HL-60 (cell line): ENCODE data around the gene SH3BP1.

Experiments used
- DNase-seq, 2 experiments: peaks; one replicate each; pipeline ENCODE4 v3.0.0-alpha.2; 2010 to 2020; ENCODE audit warnings: low read depth in 1 of 2, low spot score in 1 of 2
- H3K27ac ChIP-seq: fragments of 250-450 bp; sonication (Bioruptor Pico); replicated peaks from 2 replicates; pipeline ENCODE4 v1.5.1; 2020; ENCODE audit warnings: mild to moderate bottlenecking, moderate library complexity
- H3K27me3 ChIP-seq: fragments of 250-450 bp; sonication (Bioruptor Pico); 2 replicates; pipeline ENCODE4 v1.5.1; 2021; ENCODE audit warnings: mild to moderate bottlenecking, moderate library complexity; ENCODE audit not compliant: insufficient read depth, poor library complexity, severe bottlenecking
- H3K4me3 ChIP-seq: replicated peaks from 2 replicates; pipeline ENCODE4 v1.5.1; 2011; ENCODE audit warnings: mild to moderate bottlenecking, control low read depth, low read length; ENCODE audit not compliant: insufficient read depth
- GABPA ChIP-seq: IDR thresholded peaks from 2 replicates; pipeline ENCODE4 v1.6.1; 2012; ENCODE audit warnings: low read depth
- POLR2AphosphoS5 ChIP-seq: IDR thresholded peaks from 2 replicates; pipeline ENCODE4 v1.6.1; 2012; ENCODE audit warnings: low read depth
- SPI1 ChIP-seq: IDR thresholded peaks from 2 replicates; pipeline ENCODE4 v1.6.1; 2012; ENCODE audit warnings: low read depth, mild to moderate bottlenecking, borderline replicate concordance
- TF ChIP-seq, protein P1 (sequence below): IDR thresholded peaks from one replicate; pipeline ENCODE4 v1.5.1; 2011; ENCODE audit warnings: low read length, control low read depth, inconsistent platforms; ENCODE audit not compliant: insufficient read depth
- TF ChIP-seq, protein P2 (sequence below): IDR thresholded peaks from 2 replicates; pipeline ENCODE4 v1.6.1; 2012; ENCODE audit warnings: low read depth; ENCODE audit not compliant: insufficient replicate concordance

Gene SH3BP1

DNA sequence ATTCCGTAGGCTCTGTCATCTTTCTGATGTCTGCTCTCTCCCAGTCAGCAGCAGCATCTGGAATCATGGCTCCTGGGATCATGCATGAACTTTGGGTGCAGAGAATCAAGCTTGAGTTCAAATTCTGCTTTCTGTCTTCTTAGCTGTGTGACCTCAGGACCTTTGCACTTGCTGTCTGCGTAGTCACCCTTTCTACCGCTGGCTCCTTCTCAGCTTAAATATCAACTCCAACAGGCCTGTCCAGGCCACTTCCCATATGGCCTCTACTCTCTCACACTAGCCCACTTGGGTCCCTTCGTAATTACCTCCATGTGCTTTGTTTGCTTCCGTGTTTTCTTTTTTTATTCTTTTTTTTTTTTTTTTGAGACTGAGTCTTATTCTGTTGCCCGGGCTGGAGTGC, 35.4 kb upstream of the SH3BP1 start:
- Histone ChIP-seq H3K4me3 (no peak overlapping the region), H3K27me3 (no peaks in the 10 kb centered on the region), H3K27ac (no peak overlapping the region)
- TF ChIP-seq, protein P1, sequence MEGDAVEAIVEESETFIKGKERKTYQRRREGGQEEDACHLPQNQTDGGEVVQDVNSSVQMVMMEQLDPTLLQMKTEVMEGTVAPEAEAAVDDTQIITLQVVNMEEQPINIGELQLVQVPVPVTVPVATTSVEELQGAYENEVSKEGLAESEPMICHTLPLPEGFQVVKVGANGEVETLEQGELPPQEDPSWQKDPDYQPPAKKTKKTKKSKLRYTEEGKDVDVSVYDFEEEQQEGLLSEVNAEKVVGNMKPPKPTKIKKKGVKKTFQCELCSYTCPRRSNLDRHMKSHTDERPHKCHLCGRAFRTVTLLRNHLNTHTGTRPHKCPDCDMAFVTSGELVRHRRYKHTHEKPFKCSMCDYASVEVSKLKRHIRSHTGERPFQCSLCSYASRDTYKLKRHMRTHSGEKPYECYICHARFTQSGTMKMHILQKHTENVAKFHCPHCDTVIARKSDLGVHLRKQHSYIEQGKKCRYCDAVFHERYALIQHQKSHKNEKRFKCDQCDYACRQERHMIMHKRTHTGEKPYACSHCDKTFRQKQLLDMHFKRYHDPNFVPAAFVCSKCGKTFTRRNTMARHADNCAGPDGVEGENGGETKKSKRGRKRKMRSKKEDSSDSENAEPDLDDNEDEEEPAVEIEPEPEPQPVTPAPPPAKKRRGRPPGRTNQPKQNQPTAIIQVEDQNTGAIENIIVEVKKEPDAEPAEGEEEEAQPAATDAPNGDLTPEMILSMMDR, result no peak
- TF ChIP-seq SPI1, result no peak
- TF ChIP-seq, protein P2, sequence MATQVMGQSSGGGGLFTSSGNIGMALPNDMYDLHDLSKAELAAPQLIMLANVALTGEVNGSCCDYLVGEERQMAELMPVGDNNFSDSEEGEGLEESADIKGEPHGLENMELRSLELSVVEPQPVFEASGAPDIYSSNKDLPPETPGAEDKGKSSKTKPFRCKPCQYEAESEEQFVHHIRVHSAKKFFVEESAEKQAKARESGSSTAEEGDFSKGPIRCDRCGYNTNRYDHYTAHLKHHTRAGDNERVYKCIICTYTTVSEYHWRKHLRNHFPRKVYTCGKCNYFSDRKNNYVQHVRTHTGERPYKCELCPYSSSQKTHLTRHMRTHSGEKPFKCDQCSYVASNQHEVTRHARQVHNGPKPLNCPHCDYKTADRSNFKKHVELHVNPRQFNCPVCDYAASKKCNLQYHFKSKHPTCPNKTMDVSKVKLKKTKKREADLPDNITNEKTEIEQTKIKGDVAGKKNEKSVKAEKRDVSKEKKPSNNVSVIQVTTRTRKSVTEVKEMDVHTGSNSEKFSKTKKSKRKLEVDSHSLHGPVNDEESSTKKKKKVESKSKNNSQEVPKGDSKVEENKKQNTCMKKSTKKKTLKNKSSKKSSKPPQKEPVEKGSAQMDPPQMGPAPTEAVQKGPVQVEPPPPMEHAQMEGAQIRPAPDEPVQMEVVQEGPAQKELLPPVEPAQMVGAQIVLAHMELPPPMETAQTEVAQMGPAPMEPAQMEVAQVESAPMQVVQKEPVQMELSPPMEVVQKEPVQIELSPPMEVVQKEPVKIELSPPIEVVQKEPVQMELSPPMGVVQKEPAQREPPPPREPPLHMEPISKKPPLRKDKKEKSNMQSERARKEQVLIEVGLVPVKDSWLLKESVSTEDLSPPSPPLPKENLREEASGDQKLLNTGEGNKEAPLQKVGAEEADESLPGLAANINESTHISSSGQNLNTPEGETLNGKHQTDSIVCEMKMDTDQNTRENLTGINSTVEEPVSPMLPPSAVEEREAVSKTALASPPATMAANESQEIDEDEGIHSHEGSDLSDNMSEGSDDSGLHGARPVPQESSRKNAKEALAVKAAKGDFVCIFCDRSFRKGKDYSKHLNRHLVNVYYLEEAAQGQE, result no peak
- no peak for TF ChIP-seq GABPA
- no peak for TF ChIP-seq POLR2AphosphoS5
- no peak for DNase-seq

DNA sequence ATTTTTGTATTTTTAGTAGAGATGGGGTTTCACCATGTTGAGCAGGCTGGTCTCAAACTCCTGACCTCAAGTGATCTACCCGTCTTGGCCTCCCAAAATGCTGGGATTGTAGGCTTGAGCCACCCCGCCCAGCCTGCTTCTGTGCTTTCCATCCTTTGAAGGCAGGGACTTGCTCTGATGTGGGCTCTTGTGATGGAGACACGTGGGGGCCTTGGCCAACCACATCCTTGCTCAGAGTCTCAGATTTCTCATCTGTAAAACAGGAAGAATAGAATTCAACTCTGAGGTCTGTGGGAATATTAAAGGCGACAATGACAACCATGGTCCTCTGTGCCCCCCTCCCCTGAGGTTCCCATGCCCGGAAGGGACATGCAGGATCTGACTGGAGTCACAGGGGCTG, 34.6 kb upstream of the SH3BP1 start:
- DNase-seq, result no peak
- Histone ChIP-seq H3K4me3 (no peak overlapping the region), H3K27me3 (no peaks in the 10 kb centered on the region), H3K27ac (no peak overlapping the region)
- TF ChIP-seq POLR2AphosphoS5, result no peak
- TF ChIP-seq, protein P1, result no peak
- no peak for TF ChIP-seq SPI1
- TF ChIP-seq, protein P2, result no peak
- no peak for TF ChIP-seq GABPA

DNA sequence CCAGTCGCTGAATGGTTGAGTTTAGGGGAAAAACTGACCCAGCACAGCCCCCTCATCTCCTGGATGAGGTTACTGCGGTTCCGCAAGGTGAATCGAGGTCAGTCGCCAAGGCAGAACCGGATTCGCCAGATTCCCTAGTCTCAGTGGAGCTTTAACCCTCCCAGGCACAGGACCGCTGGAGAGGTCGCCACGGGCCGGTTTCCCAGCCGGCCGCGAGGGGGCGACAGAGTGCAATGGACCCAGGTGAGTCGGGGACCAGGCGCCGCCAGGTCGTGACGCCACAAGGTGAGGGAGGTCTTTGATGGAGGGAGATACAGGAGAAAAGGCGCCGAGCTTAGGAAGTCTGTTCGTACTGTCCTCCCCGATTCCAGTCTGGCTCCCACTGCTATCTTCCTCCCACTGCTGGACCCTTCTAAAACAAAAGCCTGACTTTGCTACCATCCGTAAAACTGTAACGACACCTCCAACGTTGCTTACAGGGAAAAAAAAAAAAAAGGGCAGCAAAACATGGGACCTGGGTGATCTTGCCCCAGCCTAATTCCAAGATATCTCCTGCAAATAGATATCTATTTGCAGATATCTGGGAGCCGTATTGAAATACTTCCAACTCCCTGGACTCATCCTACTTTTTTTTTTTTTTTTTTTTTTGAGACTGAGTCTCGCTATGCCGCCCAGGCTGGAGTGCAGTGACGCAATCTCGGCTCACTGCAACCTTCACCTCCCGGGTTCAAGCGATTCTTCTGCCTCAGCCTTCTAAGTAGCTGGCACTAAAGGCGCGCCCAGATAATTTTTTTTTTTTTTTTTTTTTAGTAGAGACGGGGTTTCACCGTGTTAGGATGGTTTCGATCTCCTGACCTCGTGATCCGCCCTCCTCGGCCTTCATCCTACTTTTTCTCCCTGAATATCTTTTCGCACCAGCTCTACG, 32.2 kb upstream of the SH3BP1 start:
- Histone ChIP-seq H3K27me3 (no peaks in the 10 kb centered on the region), H3K4me3 (peak overlapping the region; percentile 2; the same call in 1 of the 2 replicates), H3K27ac (no peak overlapping the region)
- TF ChIP-seq, protein P1, result peak; percentile 95
- TF ChIP-seq POLR2AphosphoS5 (no peak), GABPA (no peak), SPI1 (no peak)
- TF ChIP-seq, protein P2, result no peak
- DNase-seq, result peak; percentile 58 to 70
